IPS-NIHi7 (cell line): ENCODE results near the gene MAPK10.

Source experiments
- DNase-seq: peaks from one replicate; pipeline ENCODE4 v3.0.0; 2012; ENCODE audit warnings: mixed read lengths; ENCODE audit errors: extremely low spot score

Gene MAPK10

GRCh38 chr4:86359944-86360478 is at the start of gene MAPK10:
Gene MAPK10, minus strand, starts transcription at chr4:86360053.
- DNase-seq, result peak; percentile 79

- DNase-seq, result no peak
These were observed 43.7 kb upstream of the MAPK10 start for GRCh38 chr4:86403575-86403974.

DNA sequence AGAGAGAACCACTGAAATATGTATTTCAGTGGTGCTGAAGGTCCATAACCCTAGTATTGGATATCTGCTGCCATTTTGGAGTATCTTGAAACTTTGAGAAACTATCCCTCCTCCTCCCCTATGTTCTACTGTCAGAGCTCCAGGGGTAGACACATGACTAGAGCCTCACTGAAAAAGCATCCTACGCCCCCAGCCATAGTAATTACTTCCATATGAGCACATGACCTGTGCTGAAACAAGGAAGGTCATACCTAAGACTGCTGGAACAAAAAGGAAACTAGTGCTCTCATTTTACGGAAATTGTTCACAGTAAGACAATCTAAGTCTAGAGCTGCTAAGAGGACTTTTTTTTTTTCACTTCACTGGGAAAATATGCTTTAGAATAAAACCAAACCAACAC is 42.0 kb upstream of the MAPK10 start:
- DNase-seq, result no peak

DNA sequence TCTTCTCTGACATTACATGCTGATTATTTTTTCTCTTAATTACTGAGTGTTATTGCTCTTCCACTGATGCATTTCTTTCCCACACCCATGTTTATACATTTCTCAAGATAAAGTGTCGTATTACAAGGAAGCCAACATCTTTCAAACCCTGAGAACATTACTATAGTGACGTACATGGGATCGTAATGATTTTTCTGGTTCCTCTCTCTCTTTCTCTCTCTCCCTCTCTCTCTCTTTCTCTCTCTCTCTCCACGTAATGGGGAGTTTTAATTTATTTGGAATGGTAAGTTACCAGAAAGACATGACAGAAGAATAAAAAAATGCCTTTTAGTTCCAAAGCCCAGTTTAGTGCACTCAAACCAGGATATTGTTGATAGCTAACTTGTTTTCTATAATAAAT is 40.4 kb upstream of the MAPK10 start:
- no peak for DNase-seq

DNA sequence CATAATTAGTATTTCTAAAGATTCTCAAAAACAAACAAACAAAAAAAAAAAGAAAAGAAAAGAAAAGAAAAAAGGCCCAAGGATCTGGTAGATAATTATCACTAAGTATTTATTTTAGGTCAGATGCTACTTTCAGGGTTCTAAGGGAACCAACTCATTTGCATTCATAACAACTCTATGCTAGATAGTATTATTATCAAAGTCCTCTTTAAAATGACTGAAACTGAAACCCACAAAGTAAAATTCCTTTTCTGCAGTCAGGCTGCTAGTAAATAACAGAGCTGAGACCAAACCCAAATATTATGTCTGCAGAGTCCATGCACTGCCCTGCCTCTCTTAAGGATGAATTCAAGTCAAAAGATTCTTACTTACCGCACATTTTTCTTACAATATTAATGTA is 38.3 kb upstream of the MAPK10 start:
- no peak for DNase-seq

DNA sequence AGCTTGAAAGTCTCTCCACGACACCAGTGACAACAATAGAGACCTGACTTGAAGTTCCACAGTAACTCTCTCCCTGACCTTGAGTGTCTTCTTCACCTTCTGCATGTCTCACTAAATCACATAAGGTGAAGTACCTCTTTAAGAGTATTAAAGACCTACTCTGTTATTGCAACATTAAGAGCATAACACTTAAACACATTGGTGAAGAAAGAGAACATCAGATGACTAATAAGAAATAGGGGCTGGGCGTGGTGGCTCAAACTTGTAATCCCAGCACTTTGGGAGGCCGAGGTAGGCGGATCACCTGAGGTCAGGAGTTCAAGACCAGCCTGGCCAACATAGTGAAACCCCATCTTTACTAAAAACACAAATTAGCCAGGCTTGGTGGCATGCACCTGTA is 33.9 kb upstream of the MAPK10 start:
- no peak for DNase-seq

GRCh38 chr4:86389664-86390063 is 29.8 kb upstream of the MAPK10 start:
- DNase-seq, result no peak

DNA sequence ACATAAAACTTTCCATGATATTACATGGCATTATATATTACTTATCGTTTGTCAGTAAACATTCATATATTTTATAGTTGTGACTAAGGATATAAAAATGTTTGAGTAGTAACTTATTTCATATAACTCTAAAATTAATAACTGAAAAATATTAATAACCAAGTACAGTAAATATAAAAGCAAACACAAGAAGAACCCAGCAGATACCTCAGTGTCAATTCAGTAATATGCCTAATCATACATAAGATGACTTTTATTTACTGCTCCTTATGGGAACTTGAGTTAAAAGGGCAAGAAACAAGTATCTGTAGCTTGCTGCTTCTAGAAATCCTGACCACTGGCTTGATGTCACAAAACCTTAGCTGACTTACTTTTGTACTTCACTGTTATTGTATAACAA is 28.4 kb upstream of the MAPK10 start:
- no peak for DNase-seq

- DNase-seq, result no peak
These were observed 27.1 kb upstream of the MAPK10 start for GRCh38 chr4:86386817-86387415.

DNA sequence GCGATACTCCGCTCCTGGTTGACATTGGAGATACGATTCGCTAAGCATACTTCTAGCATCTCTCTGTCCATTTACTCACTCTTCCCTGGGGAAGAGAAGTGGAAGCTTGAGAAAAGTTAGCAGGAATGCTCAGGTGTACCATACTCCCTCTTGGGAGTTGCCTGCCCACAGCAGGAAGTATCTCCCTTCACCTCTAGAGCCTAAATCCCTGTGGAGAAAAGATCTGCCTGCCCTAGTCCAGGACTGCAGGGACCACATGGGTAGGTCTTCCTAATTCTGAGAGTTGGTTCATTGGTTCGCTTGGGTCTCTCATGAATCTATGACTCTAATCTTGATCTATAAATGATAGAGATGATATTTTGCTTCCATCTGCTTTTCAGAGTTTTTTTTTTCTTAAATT is 26.3 kb upstream of the MAPK10 start:
- DNase-seq, result no peak

GRCh38 chr4:86381431-86381830 is 21.6 kb upstream of the MAPK10 start:
- DNase-seq, result no peak

DNA sequence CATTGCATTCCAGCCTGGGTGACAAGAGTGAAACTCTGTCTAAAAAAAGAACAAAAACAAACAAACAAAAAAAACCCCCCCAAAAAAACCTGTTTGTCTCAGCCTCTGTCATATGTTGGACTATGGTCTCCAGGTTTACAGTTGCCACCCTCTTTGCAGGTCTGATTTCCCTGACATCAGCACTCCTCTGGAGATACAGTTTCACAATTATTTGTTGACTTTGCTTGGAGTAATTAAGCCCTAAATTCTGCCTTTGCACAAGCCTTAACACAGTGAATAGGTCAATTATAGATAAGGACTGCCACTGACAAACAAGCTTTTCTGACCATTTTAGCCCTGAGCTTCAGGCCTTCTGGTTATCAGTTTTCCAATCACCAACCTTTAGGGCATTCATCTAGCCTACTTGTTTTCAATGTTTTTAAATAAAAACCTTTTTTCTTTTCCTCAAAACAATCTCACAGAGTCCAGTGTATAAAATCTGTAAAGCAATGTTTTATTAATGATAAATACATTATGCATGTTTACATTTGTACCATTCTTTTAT is 20.4 kb upstream of the MAPK10 start:
- DNase-seq, result no peak

GRCh38 chr4:86376850-86377249 is 17.0 kb upstream of the MAPK10 start:
- no peak for DNase-seq

DNA sequence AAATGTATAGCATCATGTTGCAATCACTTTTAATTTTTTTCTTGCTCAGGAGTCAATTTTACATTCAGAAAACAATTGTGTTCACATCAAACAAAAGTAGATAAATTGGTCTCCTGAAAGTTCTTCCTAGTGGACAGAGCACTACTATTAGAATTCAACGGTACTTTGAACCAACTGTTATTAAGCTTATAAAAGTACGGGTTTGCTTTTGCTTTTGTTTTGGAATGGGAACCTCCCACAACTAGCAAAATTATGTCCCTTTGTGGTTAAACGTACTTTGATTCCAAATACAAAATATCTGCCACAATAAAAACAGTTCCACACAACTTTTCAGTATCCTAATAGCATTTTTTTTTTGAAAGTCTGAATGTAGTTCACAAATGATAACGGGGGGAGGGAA is 8.6 kb upstream of the MAPK10 start:
- DNase-seq, result no peak

GRCh38 chr4:86367577-86367976 is 7.7 kb upstream of the MAPK10 start:
- DNase-seq, result no peak

DNA sequence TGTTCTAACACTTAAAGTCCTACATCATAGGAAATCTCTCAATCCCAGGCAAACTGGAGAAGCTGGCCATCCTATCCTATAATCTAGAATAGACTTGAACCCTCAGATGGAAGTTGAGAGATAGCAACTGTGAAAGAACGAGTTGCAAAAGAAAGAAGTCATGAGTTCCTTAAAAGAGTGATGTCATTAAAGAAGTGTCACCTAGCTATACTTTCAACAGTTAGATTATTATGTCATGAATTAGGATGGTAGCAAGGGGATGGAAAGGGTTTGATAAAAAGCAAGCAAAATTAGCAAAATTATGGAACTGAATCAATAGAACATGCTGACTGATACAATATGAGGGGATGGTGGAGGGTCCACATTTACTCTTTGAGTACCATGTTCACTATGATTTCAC is 7.1 kb upstream of the MAPK10 start:
- no peak for DNase-seq

- no peak for DNase-seq
These were observed 2.7 kb upstream of the MAPK10 start for GRCh38 chr4:86362510-86362909.

GRCh38 chr4:86358257-86358656 is 1.6 kb downstream of the MAPK10 start:
- no peak for DNase-seq

DNA sequence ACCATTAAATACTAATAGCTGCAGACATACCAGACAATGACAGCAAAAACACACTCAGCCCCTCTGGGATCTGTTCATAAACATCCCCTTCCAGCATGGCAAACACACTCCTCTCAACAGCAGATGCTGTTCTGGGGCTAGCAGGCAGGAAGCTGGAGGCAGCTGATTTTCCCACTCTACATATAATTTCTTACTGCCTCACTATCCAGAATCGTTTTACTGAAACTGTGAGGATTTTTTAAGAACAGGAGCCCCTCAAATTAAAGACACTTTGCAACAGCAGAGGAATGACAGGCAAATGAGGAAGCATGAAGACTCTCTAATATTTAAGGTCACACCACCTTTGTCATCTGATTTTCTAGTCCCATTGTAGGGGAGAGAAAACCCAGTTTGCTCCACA is 2.2 kb downstream of the MAPK10 start:
- no peak for DNase-seq

DNA sequence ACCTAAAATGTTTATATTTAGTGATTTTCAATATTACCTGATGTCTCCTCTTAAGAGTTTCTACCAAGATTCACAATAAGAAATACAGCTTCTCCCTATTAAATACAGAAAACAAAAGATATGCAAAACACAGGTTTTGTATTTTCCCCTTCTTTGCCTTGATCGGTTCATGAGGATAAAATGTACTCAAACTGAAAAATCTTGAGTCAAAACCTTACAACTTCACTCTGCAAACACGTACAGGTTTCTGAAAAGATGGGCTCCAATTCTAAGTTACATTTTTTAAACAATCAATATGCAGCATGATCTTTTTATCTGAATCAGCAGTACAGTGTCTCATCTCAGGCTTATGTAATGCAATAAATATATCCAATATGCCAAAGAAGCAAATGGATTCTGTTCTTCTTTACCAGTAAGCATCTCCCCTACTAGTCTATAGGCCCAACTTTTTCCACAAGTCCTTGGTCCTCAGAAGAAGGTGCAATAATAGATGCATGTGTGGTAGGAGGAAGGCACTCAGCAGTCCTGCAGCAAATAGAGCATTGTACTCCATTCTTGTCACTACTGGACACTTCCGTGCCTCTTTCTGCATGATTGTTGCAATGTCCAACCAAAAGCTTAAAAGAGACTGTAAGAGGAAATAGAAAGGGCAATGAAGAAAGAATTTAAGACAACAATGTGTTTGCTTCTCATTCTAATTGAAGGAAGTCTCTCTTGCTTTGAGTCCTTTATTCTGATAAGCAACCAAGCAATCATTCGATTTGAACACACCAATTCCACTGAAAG is 3.2 kb downstream of the MAPK10 start:
- no peak for DNase-seq

DNA sequence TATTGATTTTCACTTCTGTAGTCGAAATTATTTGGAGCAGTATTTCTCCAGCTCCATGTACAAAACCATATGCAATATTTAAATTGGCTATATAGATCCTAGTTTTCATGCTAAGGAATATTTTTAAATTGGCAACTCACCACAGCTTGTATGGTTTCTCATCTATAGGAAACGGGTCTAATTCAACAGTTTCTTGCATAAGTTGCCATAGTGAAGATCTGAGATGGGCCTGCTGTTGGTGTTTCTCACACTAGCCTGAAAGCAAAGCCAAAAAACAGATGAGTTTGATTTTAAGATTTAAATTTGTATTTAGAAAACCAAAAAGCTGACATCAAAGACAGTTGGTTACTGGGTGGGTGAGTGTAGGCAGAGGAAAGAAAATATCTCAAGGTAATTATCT is 5.5 kb downstream of the MAPK10 start:
- DNase-seq, result no peak

- DNase-seq, result no peak
These were observed 13.5 kb downstream of the MAPK10 start for GRCh38 chr4:86346320-86346719.

GRCh38 chr4:86344127-86344526 is 15.7 kb downstream of the MAPK10 start:
- DNase-seq, result no peak
